Tibial nerve (tissue), 3 donors: Measurements from ENCODE around the gene KIAA1217.

ENCODE experiments used
- CTCF ChIP-seq, 5 experiments: fragments of 200-600 bp in 3 of 5; fragments of 450-650 bp in 2 of 5; sonication (generic) in 3 of 5; IDR thresholded peaks; one replicate each; pipeline ENCODE4 v1.5.1; 2016 to 2019; ENCODE audit warnings: antibody characterized with exemption in 5 of 5, mild to moderate bottlenecking in 3 of 5, moderate library complexity in 2 of 5
- POLR2A ChIP-seq, 2 donors: fragments of 450-650 bp; IDR thresholded peaks; one replicate each; pipeline ENCODE4 v1.6.1; 2017; ENCODE audit warnings: antibody characterized with exemption in 2 of 2, mild to moderate bottlenecking in 2 of 2, moderate library complexity in 2 of 2

- TF ChIP-seq POLR2A (IDR thresholded peaks at IDR 0.05) (no peak), CTCF (IDR thresholded peaks at IDR 0.05) (no peak)
Observed at GRCh38 chr10:24292304-24293293, 83.7 kb downstream of the KIAA1217 start.
